ENCODE results near the gene FSTL5. TPM values are rescaled to one million over a fixed set of nuclear protein-coding genes. Genes with fewer than 3 reads are reported as not detected.

The FSTL5 gene
- total and polyA plus RNA-seq, 2 of the 13 experiments (the other 11 are each of a cell fraction or from before 2014, with no cell fraction given) = 0.03 to 0.07 TPM

GRCh38 chr4:161419822-161420221, 744.0 kb downstream of the FSTL5 start (continued):
- TF ChIP-seq ATRX (CRISPR knock-in tag; IDR thresholded peaks at IDR 0.05; ENCODE audit: borderline replicate concordance) (no peak), ZNF280B (CRISPR knock-in tag; IDR thresholded peaks at IDR 0.05; ENCODE audit: borderline replicate concordance) (no peak), PAX8 (CRISPR knock-in tag; IDR thresholded peaks at IDR 0.05; ENCODE audit: borderline replicate concordance) (no peak), ZNF367 (CRISPR knock-in tag; IDR thresholded peaks at IDR 0.05; ENCODE audit: borderline replicate concordance) (no peak), FOXP4 (CRISPR knock-in tag; IDR thresholded peaks at IDR 0.05) (no peak)

- Histone ChIP-seq H3K4me2 (ENCODE audit: low read depth, low read length) (no peak overlapping the region), H3K79me2 (ENCODE audit: insufficient read depth, low read length) (no peaks in the 10 kb centered on the region), H4K20me1 (ENCODE audit: insufficient read depth, low read length) (no peaks in the 10 kb centered on the region), H3K27me3 (ENCODE audit: control insufficient read depth in 1 of 2, insufficient read depth in 2 of 2, low read length in 2 of 2) (no peaks in the 10 kb centered on the region), H3K4me3 (replicated peaks in 1 of 3; ENCODE audit: insufficient read depth in 1 of 3, low read depth in 2 of 3, low read length in 3 of 3) (no peak overlapping the region), H3K4me1 (ENCODE audit: insufficient read depth, low read length) (no peaks in the 10 kb centered on the region), H2AFZ (ENCODE audit: low read length) (no peak overlapping the region), H3K27ac (ENCODE audit: extremely low read length, insufficient read depth, low read length) (no peak overlapping the region), H3K36me3 (replicated peaks in 1 of 2; ENCODE audit: control insufficient read depth in 1 of 2, insufficient read depth in 2 of 2, low read length in 2 of 2) (no peaks in the 10 kb centered on the region), H3K9me3 (ENCODE audit: low read length) (no peaks in the 10 kb centered on the region), H3K9ac (ENCODE audit: insufficient read depth, low read depth, low read length) (no peak overlapping the region)
- in situ Hi-C loops (cut with HindIII; ENCODE audit: extremely low pct_ligation_motif_present, low pct_unique_long_range_greater_than_20kb) = no loop called here
- intact Hi-C loops (cut with micrococcal nuclease; ENCODE audit: unreplicated experiment) = no loop called here
- TF ChIP-seq THAP7 (CRISPR knock-in tag; IDR thresholded peaks at IDR 0.05) (no peak), ZSCAN31 (CRISPR knock-in tag; IDR thresholded peaks at IDR 0.05; ENCODE audit: low read depth) (no peak), IRX3 (CRISPR knock-in tag; IDR thresholded peaks at IDR 0.05; ENCODE audit: borderline replicate concordance, low read depth) (no peak), JARID2 (CRISPR knock-in tag; IDR thresholded peaks at IDR 0.05; ENCODE audit: insufficient replicate concordance) (no peak), ZNF704 (CRISPR knock-in tag; IDR thresholded peaks at IDR 0.05; ENCODE audit: borderline replicate concordance) (no peak), NFIC (IDR thresholded peaks at IDR 0.05; ENCODE audit: low read length) (no peak), PAX8 (CRISPR knock-in tag; IDR thresholded peaks at IDR 0.05; ENCODE audit: borderline replicate concordance) (no peak), HMG20A (CRISPR knock-in tag; IDR thresholded peaks at IDR 0.05; ENCODE audit: borderline replicate concordance) (no peak), ATF3 (CRISPR knock-in tag; IDR thresholded peaks at IDR 0.05) (no peak)
- no peak for DNase-seq (ENCODE audit: low spot score)
- ChIA-PET CTCF (ENCODE audit: low intra/inter-chr PET ratio, low total read pairs) (no interaction called here), POLR2A (no interaction called here)
- no peak for FAIRE-seq
- 3% methylated on average over 1 of the region's 1 CpG for WGBS (ENCODE audit: low lambda C conversion rate)
- BruUV-seq (replicated peaks) = no TSS peak
- no peak for ATAC-seq
Measured at GRCh38 chr4:161411901-161412300, 751.9 kb downstream of the FSTL5 start.
